IMR-90 (cell line): Measurements from ENCODE around the gene EXT2. TPM values are rescaled to one million over a fixed set of nuclear protein-coding genes. Genes with fewer than 3 reads are reported as not detected.

Experiments used
- ATAC-seq: fragments of 200-7000 bp; cut with Tn5 transposase; 2 replicates; pipeline ENCODE4 v1.9.1; 2020; ENCODE audit warnings: low read depth, mild to moderate bottlenecking, moderate library complexity
- BruUV-seq: library from RNA; stranded (reverse); fragments of 400-500 nt; replicated peaks from 2 replicates; lab custom pipeline; 2021; lab: Mats Ljungman, UMichigan
- CTCF ChIA-PET: fragments of 300-600 bp; formaldehyde crosslinking; extraction: SDS; loops from one replicate; lab custom pipeline; 2021; ENCODE audit warnings: antibody characterized with exemption; lab: Yijun Ruan, JAX
- POLR2A ChIA-PET: fragments of 300-600 bp; sonication (Branson Sonifier 250); formaldehyde crosslinking; loops from one replicate; lab custom pipeline; 2022; ENCODE audit warnings: antibody characterized with exemption; ENCODE audit not compliant: unreplicated experiment; lab: Charles Lee
- DNase-seq: peaks from one replicate; pipeline ENCODE4 v3.0.0; 2013
- H2AFZ ChIP-seq: replicated peaks from 2 replicates; pipeline ENCODE3; 2013; ENCODE audit warnings: low read length, mild to moderate bottlenecking; ENCODE audit not compliant: poor library complexity
- H2AK5ac ChIP-seq: 2 replicates; pipeline ENCODE4 v1.6.1; 2013; ENCODE audit warnings: low read depth, low read length, inconsistent platforms
- H2AK9ac ChIP-seq: replicated peaks from 2 replicates; pipeline ENCODE3; 2013; ENCODE audit warnings: mild to moderate bottlenecking, low read depth, low read length, moderate library complexity; ENCODE audit not compliant: poor library complexity
- H2BK120ac ChIP-seq: 2 replicates; pipeline ENCODE4 v1.6.1; 2013; ENCODE audit warnings: low read depth, low read length, inconsistent platforms
- H2BK15ac ChIP-seq: 3 replicates; pipeline ENCODE4 v1.6.1; 2013; ENCODE audit warnings: low read depth, low read length, inconsistent platforms
- H2BK20ac ChIP-seq: 2 replicates; pipeline ENCODE4 v1.6.1; 2013; ENCODE audit warnings: low read depth, mild to moderate bottlenecking, inconsistent platforms, low read length, moderate library complexity
- H2BK5ac ChIP-seq: 2 replicates; pipeline ENCODE4 v1.6.1; 2013; ENCODE audit warnings: mild to moderate bottlenecking, low read depth, low read length, inconsistent platforms; ENCODE audit not compliant: poor library complexity, severe bottlenecking
- H3K14ac ChIP-seq: replicated peaks from 2 replicates; pipeline ENCODE4 v1.6.1; 2013; ENCODE audit warnings: low read depth, low read length, inconsistent platforms
- H3K18ac ChIP-seq: 2 replicates; pipeline ENCODE4 v1.6.1; 2013; ENCODE audit warnings: low read depth, low read length, control low read depth
- H3K23ac ChIP-seq: 2 replicates; pipeline ENCODE4 v1.6.1; 2013; ENCODE audit warnings: low read depth, low read length, inconsistent platforms
- H3K27ac ChIP-seq: 2 replicates; pipeline ENCODE4 v1.5.1; 2013; ENCODE audit warnings: mild to moderate bottlenecking, control low read depth, low read length; ENCODE audit not compliant: insufficient read depth
- H3K27me3 ChIP-seq: 2 replicates; pipeline ENCODE4 v1.6.1; 2013; ENCODE audit warnings: low read length; ENCODE audit not compliant: control insufficient read depth, insufficient read depth
- H3K36me3 ChIP-seq: 2 replicates; pipeline ENCODE4 v1.6.1; 2013; ENCODE audit warnings: low read length, mixed read lengths; ENCODE audit not compliant: control insufficient read depth, insufficient read depth
- H3K4ac ChIP-seq: 2 replicates; pipeline ENCODE4 v1.6.1; 2013; ENCODE audit warnings: low read depth, low read length, inconsistent platforms
- H3K4me1 ChIP-seq: 2 replicates; pipeline ENCODE4 v1.6.1; 2013; ENCODE audit warnings: low read length, mixed read lengths; ENCODE audit not compliant: control insufficient read depth, insufficient read depth
- H3K4me2 ChIP-seq: 2 replicates; pipeline ENCODE4 v1.6.1; 2013; ENCODE audit warnings: low read depth, mild to moderate bottlenecking, control low read depth, low read length, moderate library complexity
- H3K4me3 ChIP-seq: 2 replicates; pipeline ENCODE4 v1.5.1; 2013; ENCODE audit warnings: low read depth, mild to moderate bottlenecking, control low read depth, low read length, moderate library complexity; ENCODE audit not compliant: insufficient read depth
- H3K56ac ChIP-seq: 2 replicates; pipeline ENCODE4 v1.6.1; 2013; ENCODE audit warnings: low read length, inconsistent platforms; ENCODE audit not compliant: insufficient read depth; ENCODE audit errors: extremely low read depth
- H3K79me1 ChIP-seq, 2 experiments: 2 replicates each; pipeline ENCODE4 v1.6.1; 2013; ENCODE audit warnings: low read length in 2 of 2, inconsistent platforms in 1 of 2, low read depth in 1 of 2
- H3K9ac ChIP-seq: 2 replicates; pipeline ENCODE4 v1.6.1; 2013; ENCODE audit warnings: low read depth, low read length, control low read depth
- H3K9me1 ChIP-seq: 2 replicates; pipeline ENCODE4 v1.6.1; 2013; ENCODE audit warnings: low read length, inconsistent platforms; ENCODE audit not compliant: insufficient read depth
- H3K9me3 ChIP-seq: 2 replicates; pipeline ENCODE4 v1.6.1; 2013; ENCODE audit warnings: low read length; ENCODE audit not compliant: control insufficient read depth, insufficient read depth
- H4K20me1 ChIP-seq: 2 replicates; pipeline ENCODE4 v1.6.1; 2013; ENCODE audit warnings: low read length, inconsistent platforms; ENCODE audit not compliant: insufficient read depth
- H4K5ac ChIP-seq: 2 replicates; pipeline ENCODE4 v1.6.1; 2013; ENCODE audit warnings: mild to moderate bottlenecking, low read depth, low read length, control low read depth
- H4K8ac ChIP-seq, 2 experiments: 2 replicates each; pipeline ENCODE4 v1.6.1; 2013; ENCODE audit warnings: low read depth in 2 of 2, low read length in 2 of 2, control low read depth in 1 of 2, inconsistent platforms in 1 of 2
- H4K91ac ChIP-seq: 2 replicates; pipeline ENCODE4 v1.6.1; 2013; ENCODE audit warnings: low read depth, low read length, inconsistent platforms; ENCODE audit not compliant: insufficient read depth
- BHLHE40 ChIP-seq: fragments of 150-350 bp; IDR thresholded peaks from 2 replicates; pipeline ENCODE4 v1.6.1; 2016; ENCODE audit warnings: mild to moderate bottlenecking, low read depth, low read length
- CHD1 ChIP-seq: IDR thresholded peaks from 2 replicates; pipeline ENCODE4 v1.6.1; 2012; ENCODE audit warnings: low read depth, low read length, improper control_type of control experiment
- FOS ChIP-seq: fragments of 150-350 bp; IDR thresholded peaks from 2 replicates; pipeline ENCODE4 v1.6.1; 2016; ENCODE audit warnings: low read depth, low read length
- MAZ ChIP-seq: IDR thresholded peaks from 2 replicates; pipeline ENCODE4 v1.6.1; 2012; ENCODE audit warnings: low read depth, mild to moderate bottlenecking, low read length, improper control_type of control experiment, moderate library complexity, borderline replicate concordance
- MXI1 ChIP-seq: IDR thresholded peaks from 2 replicates; pipeline ENCODE4 v1.6.1; 2012; ENCODE audit warnings: low read depth, mild to moderate bottlenecking, low read length, moderate library complexity, borderline replicate concordance
- POLR2A ChIP-seq: IDR thresholded peaks from 2 replicates; pipeline ENCODE4 v1.6.1; 2012; ENCODE audit warnings: mild to moderate bottlenecking, low read depth, low read length
- RAD21 ChIP-seq: IDR thresholded peaks from 2 replicates; pipeline ENCODE4 v1.6.1; 2012; ENCODE audit warnings: low read length, improper control_type of control experiment
- RFX5 ChIP-seq: IDR thresholded peaks from 2 replicates; pipeline ENCODE4 v1.8.0; 2012; ENCODE audit warnings: low read depth, mild to moderate bottlenecking, low read length, moderate library complexity
- whole genome bisulfite sequencing, 2 experiments: methylation state at CpG; one replicate each; pipeline versions ENCODE4 v1.1.5 to v1.1.7; 2013; ENCODE audit warnings: missing lambda C conversion rate in 2 of 2; ENCODE audit not compliant: insufficient read length in 1 of 2; ENCODE audit errors: extremely low coverage in 2 of 2; 5-methylcytosine and 5-hydroxymethylcytosine counted together
- dilution Hi-C: fragments of 300-500 bp; cut with HindIII; formaldehyde crosslinking; loops from one replicate; pipeline ENCODE4 v1.14.3; 2018; ENCODE audit warnings: low sequenced_read_pairs; ENCODE audit not compliant: unreplicated experiment
- in situ Hi-C: fragments of 300-500 bp; cut with MboI; formaldehyde crosslinking; loops from 3 replicates; pipeline ENCODE4 v1.14.3; 2019; ENCODE audit warnings: low sequenced_read_pairs, inconsistent platforms, mixed read lengths
- intact Hi-C: fragments of 100-400 bp; cut with micrococcal nuclease; formaldehyde crosslinking; loops from 2 replicates; pipeline ENCODE4 v1.10.0; 2022
- polyA plus RNA-seq, 3 experiments: library from polyadenylated mRNA; depleted of rRNA; stranded (reverse); fragments of >200 nt; gene quantifications; 2 replicates each; pipeline ENCODE4 v1.2.3, GENCODE V29; 2012; ENCODE audit warnings: low replicate concordance in 1 of 3
- total RNA-seq: library from RNA; depleted of rRNA; stranded (reverse); fragments of >200 nt; gene quantifications from 2 replicates; pipeline ENCODE4 v1.2.3, GENCODE V29; 2012
- TF ChIP-seq, protein P1 (sequence below): fragments of 150-350 bp; IDR thresholded peaks from 2 replicates; pipeline ENCODE4 v1.6.1; 2017; ENCODE audit warnings: mild to moderate bottlenecking, antibody characterized with exemption, low read length, low read depth
- TF ChIP-seq, protein P2 (sequence below): conservative IDR thresholded peaks from 2 replicates; pipeline ENCODE4 v1.5.1; 2012; ENCODE audit warnings: mild to moderate bottlenecking, low read depth, low read length, improper control_type of control experiment

Gene EXT2
- total and polyA plus RNA-seq, 2 of the 4 experiments (the other 2 are of a cell fraction): 75.0 to 85.3 TPM

DNA sequence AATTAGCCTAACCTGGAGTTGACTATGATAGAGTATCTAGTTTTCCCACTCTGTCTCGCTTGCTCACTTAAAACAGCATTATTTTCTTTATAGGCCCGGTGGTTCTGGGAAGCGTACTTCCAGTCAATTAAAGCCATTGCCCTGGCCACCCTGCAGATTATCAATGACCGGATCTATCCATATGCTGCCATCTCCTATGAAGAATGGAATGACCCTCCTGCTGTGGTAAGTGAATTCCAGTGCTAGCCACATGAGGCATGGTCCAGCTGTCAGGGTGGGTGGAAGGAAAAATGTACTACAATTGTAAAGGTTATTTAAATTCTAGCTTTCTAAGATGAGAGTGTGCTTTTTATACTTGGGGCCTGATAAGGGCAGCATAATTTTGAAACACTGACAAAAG lies 76.0 kb downstream of the EXT2 start:
- Histone ChIP-seq H2BK15ac (no peak overlapping the region), H3K4me2 (no peak overlapping the region), H3K9me1 (peaks cover 3% of the 10 kb centered on the region; the same call in 1 of the 2 replicates), H2AFZ (no peak overlapping the region), H3K27ac (no peak overlapping the region), H3K36me3 (no peaks in the 10 kb centered on the region), H3K4me1 (no peaks in the 10 kb centered on the region), H3K4me3 (no peak overlapping the region), H2AK5ac (no peak overlapping the region), H2AK9ac (no peak overlapping the region), H3K9ac (no peak overlapping the region), H3K27me3 (no peaks in the 10 kb centered on the region), H4K5ac (no peak overlapping the region), H4K8ac (no peak overlapping the region), H3K79me1 (no peaks in the 10 kb centered on the region; a peak in 1 of 4 replicates), H3K14ac (no peak overlapping the region), H3K23ac (no peak overlapping the region), H3K4ac (no peak overlapping the region), H3K18ac (no peak overlapping the region), H3K9me3 (no peaks in the 10 kb centered on the region), H2BK120ac (no peak overlapping the region), H4K20me1 (no peaks in the 10 kb centered on the region), H2BK5ac (no peak overlapping the region), H3K56ac (no peak overlapping the region), H2BK20ac (no peak overlapping the region), H4K91ac (no peak overlapping the region)
- intact Hi-C loops: no loop called here
- POLR2A ChIA-PET: no interaction called here
- BruUV-seq: no TSS peak
- TF ChIP-seq POLR2A: no peak
- no peak for TF ChIP-seq RAD21
- no peak for TF ChIP-seq MAZ
- TF ChIP-seq FOS: no peak
- TF ChIP-seq, protein P1, sequence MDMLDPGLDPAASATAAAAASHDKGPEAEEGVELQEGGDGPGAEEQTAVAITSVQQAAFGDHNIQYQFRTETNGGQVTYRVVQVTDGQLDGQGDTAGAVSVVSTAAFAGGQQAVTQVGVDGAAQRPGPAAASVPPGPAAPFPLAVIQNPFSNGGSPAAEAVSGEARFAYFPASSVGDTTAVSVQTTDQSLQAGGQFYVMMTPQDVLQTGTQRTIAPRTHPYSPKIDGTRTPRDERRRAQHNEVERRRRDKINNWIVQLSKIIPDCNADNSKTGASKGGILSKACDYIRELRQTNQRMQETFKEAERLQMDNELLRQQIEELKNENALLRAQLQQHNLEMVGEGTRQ: no peak
- no peak for TF ChIP-seq MXI1
- no peak for TF ChIP-seq BHLHE40
- TF ChIP-seq CHD1: no peak
- no peak for TF ChIP-seq RFX5
- TF ChIP-seq, protein P2, sequence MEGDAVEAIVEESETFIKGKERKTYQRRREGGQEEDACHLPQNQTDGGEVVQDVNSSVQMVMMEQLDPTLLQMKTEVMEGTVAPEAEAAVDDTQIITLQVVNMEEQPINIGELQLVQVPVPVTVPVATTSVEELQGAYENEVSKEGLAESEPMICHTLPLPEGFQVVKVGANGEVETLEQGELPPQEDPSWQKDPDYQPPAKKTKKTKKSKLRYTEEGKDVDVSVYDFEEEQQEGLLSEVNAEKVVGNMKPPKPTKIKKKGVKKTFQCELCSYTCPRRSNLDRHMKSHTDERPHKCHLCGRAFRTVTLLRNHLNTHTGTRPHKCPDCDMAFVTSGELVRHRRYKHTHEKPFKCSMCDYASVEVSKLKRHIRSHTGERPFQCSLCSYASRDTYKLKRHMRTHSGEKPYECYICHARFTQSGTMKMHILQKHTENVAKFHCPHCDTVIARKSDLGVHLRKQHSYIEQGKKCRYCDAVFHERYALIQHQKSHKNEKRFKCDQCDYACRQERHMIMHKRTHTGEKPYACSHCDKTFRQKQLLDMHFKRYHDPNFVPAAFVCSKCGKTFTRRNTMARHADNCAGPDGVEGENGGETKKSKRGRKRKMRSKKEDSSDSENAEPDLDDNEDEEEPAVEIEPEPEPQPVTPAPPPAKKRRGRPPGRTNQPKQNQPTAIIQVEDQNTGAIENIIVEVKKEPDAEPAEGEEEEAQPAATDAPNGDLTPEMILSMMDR: no peak
- dilution Hi-C loops: no loop called here
- CTCF ChIA-PET: interaction anchor here (1.0 kb wide), 1 partner anchor 311 kb away, joined by 5 read pairs; no protein-coding TSS in a partner anchor
- ATAC-seq (peak; percentile 37), DNase-seq (no peak)
- in situ Hi-C loops: no loop called here
- WGBS, 2 experiments: 60% methylated on average over 1 of the region's 4 CpGs; no CpG with 5 or more reads in 1 of the 2 experiments
